Keratinocyte (primary cell): Measurements from ENCODE around the gene OSR1. TPM values are rescaled to one million over a fixed set of nuclear protein-coding genes. Genes with fewer than 3 reads are reported as not detected.

Experiments
- DNase-seq: peaks from one replicate; pipeline ENCODE4 v3.0.0-alpha.2; 2011; ENCODE audit warnings: low read depth, missing footprints, low spot score
- FAIRE-seq: peaks from 2 replicates; lab custom pipeline; 2011; peaks lifted over from hg19 to GRCh38; lab: Jason Lieb, UNC
- H2AFZ ChIP-seq: 2 replicates; pipeline ENCODE4 v1.6.0; 2012; ENCODE audit warnings: low read length, control low read depth, inconsistent platforms; ENCODE audit not compliant: control insufficient read depth
- H3K27ac ChIP-seq: 2 replicates; pipeline ENCODE4 v1.5.1; 2011; ENCODE audit warnings: low read length; ENCODE audit not compliant: control insufficient read depth, insufficient read depth
- H3K27me3 ChIP-seq: 3 replicates; pipeline ENCODE4 v1.6.0; 2011; ENCODE audit warnings: low read length; ENCODE audit not compliant: control insufficient read depth, insufficient read depth; ENCODE audit errors: extremely low read depth
- H3K36me3 ChIP-seq, 2 experiments: 2 replicates in 1 of 2; 3 replicates in 1 of 2; pipeline ENCODE4 v1.5.1; 2011; ENCODE audit warnings: low read length in 2 of 2, mild to moderate bottlenecking in 1 of 2; ENCODE audit not compliant: control insufficient read depth in 2 of 2, insufficient read depth in 2 of 2; ENCODE audit errors: extremely low read depth in 1 of 2
- H3K4me1 ChIP-seq: 3 replicates; pipeline ENCODE4 v1.5.1; 2011; ENCODE audit warnings: low read length; ENCODE audit not compliant: control insufficient read depth, insufficient read depth; ENCODE audit errors: extremely low read depth
- H3K4me2 ChIP-seq: 3 replicates; pipeline ENCODE4 v1.6.0; 2011; ENCODE audit warnings: low read depth, low read length; ENCODE audit not compliant: control insufficient read depth, insufficient read depth; ENCODE audit errors: extremely low read depth
- H3K4me3 ChIP-seq, 3 experiments: fragments of 200-600 bp in 1 of 3; sonication (generic) in 1 of 3; 2 replicates in 2 of 3; 3 replicates in 1 of 3; pipeline ENCODE4 v1.5.1; 2011 to 2016; ENCODE audit warnings: low read length in 3 of 3, mild to moderate bottlenecking in 3 of 3, control low read depth in 2 of 3, inconsistent platforms in 1 of 3, low read depth in 1 of 3, mixed read lengths in 1 of 3, mixed run types in 1 of 3, moderate library complexity in 1 of 3; ENCODE audit not compliant: control insufficient read depth in 2 of 3, insufficient read depth in 2 of 3; ENCODE audit errors: extremely low read depth in 1 of 3
- H3K79me2 ChIP-seq: 2 replicates; pipeline ENCODE4 v1.6.0; 2012; ENCODE audit warnings: low read length; ENCODE audit not compliant: control insufficient read depth, insufficient read depth
- H3K9ac ChIP-seq: 3 replicates; pipeline ENCODE4 v1.6.0; 2011; ENCODE audit warnings: low read length; ENCODE audit not compliant: control insufficient read depth, insufficient read depth; ENCODE audit errors: extremely low read depth
- H3K9me1 ChIP-seq: 3 replicates; pipeline ENCODE4 v1.6.0; 2011; ENCODE audit warnings: low read length; ENCODE audit not compliant: control insufficient read depth, insufficient read depth; ENCODE audit errors: extremely low read depth
- H3K9me3 ChIP-seq: 2 replicates; pipeline ENCODE4 v1.5.1; 2012; ENCODE audit warnings: low read depth, low read length; ENCODE audit not compliant: control insufficient read depth
- H4K20me1 ChIP-seq: 3 replicates; pipeline ENCODE4 v1.6.0; 2011; ENCODE audit warnings: low read length; ENCODE audit not compliant: control insufficient read depth, insufficient read depth; ENCODE audit errors: extremely low read depth
- EZH2 ChIP-seq: IDR thresholded peaks from one replicate; pipeline ENCODE4 v1.6.1; 2012; ENCODE audit warnings: inconsistent platforms, mild to moderate bottlenecking, low read length, moderate library complexity
- dilution Hi-C: fragments of 300-500 bp; cut with MboI; formaldehyde crosslinking; loops from one replicate; pipeline ENCODE4 v1.7.0; 2020; ENCODE audit warnings: low sequenced_read_pairs; ENCODE audit not compliant: extremely low pct_ligation_motif_present
- polyA plus RNA-seq, 5 experiments: library from polyadenylated mRNA; depleted of rRNA in 3 of 5; stranded (reverse) in 3 of 5; stranded (forward) in 1 of 5; unstranded in 1 of 5; fragments of >200 nt; gene quantifications; 1 replicate in 1 of 5; 2 replicates in 3 of 5; 3 replicates in 1 of 5; pipeline versions ENCODE4 v1.2.1 to v1.2.3, GENCODE V29; 2011 to 2012; ENCODE audit warnings: missing spikeins in 2 of 5, low read depth in 1 of 5, low replicate concordance in 1 of 5
- TF ChIP-seq, protein P1 (sequence below), 3 experiments: IDR thresholded peaks in 1 of 3; conservative IDR thresholded peaks in 1 of 3; optimal IDR thresholded peaks in 1 of 3; 2 replicates in 2 of 3; 3 replicates in 1 of 3; pipeline versions ENCODE3 to v1.5.1; 2011; ENCODE audit warnings: low read length in 3 of 3, mild to moderate bottlenecking in 3 of 3, moderate library complexity in 2 of 3, control low read depth in 1 of 3, inconsistent platforms in 1 of 3; ENCODE audit not compliant: insufficient read depth in 2 of 3; ENCODE audit errors: extremely low read depth in 1 of 3

The OSR1 gene
- polyA plus RNA-seq, 1 donor (not counting 4 experiments of a cell fraction or from before 2014, with no cell fraction given) = 0.09 TPM

DNA sequence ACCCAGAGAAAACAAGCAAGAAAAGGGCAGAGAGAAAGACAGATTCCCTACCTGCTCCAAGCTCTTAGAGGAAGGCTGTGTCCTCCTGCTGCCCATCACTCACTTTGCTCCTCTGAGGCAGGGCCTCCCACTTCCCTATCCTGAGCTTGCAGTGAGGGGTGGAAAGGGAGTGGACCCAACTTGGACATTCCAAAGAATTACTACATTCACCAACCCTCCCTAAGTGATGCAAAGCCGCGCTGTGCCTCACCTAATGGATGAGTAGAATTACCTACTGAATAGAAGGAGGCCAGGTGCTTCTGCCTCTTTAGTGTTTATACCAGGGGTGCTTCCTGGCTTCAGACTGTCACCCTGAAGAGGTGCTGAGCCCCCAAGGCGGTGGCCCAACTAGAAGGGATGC, 5.6 kb upstream of the OSR1 start:
- no peaks in the 10 kb centered on the region for H4K20me1 ChIP-seq
- dilution Hi-C loops = loop anchor here (25.0 kb wide), 1 partner anchor 498 kb away; no protein-coding TSS in a partner anchor
- FAIRE-seq = no peak

DNA sequence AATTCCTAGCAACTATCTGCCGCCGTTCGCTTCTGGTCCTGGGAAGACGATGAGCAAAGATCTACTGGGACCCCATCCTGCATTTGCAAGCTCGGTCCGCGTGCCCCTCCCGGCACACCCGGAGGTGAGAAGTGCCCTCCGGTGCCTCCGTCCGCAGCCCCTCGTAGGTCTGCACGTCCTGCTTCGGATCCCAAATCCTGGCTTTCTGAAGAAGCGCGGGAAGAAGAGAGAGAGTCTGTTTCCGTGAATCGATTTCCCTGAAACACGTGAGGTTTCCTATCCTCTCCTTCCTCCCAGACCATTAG, 5.0 kb upstream of the OSR1 start:
- H3K9me1 ChIP-seq = no peaks in the 10 kb centered on the region
- H3K4me2 ChIP-seq = peak overlapping the region; percentile 91
- H3K4me3 ChIP-seq = peak overlapping the region in 2 of 3 experiments; percentile 83 to 94
- H3K36me3 ChIP-seq = no peaks in the 10 kb centered on the region
- H3K79me2 ChIP-seq = no peaks in the 10 kb centered on the region
- no peak overlapping the region for H3K27ac ChIP-seq
- FAIRE-seq = no peak
- peaks cover 52% of the 10 kb centered on the region for H3K27me3 ChIP-seq
- dilution Hi-C loops = loop anchor here (25.0 kb wide), 1 partner anchor 499 kb away; no protein-coding TSS in a partner anchor
- peak overlapping the region; percentile 8 for H2AFZ ChIP-seq
- no peak for TF ChIP-seq EZH2
- TF ChIP-seq, protein P1, sequence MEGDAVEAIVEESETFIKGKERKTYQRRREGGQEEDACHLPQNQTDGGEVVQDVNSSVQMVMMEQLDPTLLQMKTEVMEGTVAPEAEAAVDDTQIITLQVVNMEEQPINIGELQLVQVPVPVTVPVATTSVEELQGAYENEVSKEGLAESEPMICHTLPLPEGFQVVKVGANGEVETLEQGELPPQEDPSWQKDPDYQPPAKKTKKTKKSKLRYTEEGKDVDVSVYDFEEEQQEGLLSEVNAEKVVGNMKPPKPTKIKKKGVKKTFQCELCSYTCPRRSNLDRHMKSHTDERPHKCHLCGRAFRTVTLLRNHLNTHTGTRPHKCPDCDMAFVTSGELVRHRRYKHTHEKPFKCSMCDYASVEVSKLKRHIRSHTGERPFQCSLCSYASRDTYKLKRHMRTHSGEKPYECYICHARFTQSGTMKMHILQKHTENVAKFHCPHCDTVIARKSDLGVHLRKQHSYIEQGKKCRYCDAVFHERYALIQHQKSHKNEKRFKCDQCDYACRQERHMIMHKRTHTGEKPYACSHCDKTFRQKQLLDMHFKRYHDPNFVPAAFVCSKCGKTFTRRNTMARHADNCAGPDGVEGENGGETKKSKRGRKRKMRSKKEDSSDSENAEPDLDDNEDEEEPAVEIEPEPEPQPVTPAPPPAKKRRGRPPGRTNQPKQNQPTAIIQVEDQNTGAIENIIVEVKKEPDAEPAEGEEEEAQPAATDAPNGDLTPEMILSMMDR (optimal IDR thresholded peaks at IDR 0.05 in 1 of 3, IDR thresholded peaks at IDR 0.05 in 1 of 3, conservative IDR thresholded peaks at IDR 0.05 in 1 of 3; ENCODE audit: extremely low read depth in 1 of 3, insufficient read depth in 2 of 3, low read length in 3 of 3) = no peak
- H3K9me3 ChIP-seq = no peaks in the 10 kb centered on the region
- DNase-seq = no peak
- peaks cover 4% of the 10 kb centered on the region for H3K4me1 ChIP-seq
- no peak overlapping the region for H3K9ac ChIP-seq
- no peaks in the 10 kb centered on the region for H4K20me1 ChIP-seq

More for the DNA sequence above, 5.6 kb upstream of the OSR1 start:
- Histone ChIP-seq H3K9me3 (no peaks in the 10 kb centered on the region), H3K9me1 (no peaks in the 10 kb centered on the region), H3K4me2 (no peak overlapping the region), H3K79me2 (no peaks in the 10 kb centered on the region), H3K4me3 (no peak overlapping the region), H3K4me1 (peaks cover 4% of the 10 kb centered on the region), H3K27ac (no peak overlapping the region), H3K9ac (no peak overlapping the region), H3K36me3 (no peaks in the 10 kb centered on the region), H3K27me3 (peaks cover 48% of the 10 kb centered on the region), H2AFZ (no peak overlapping the region)
- DNase-seq = no peak
- TF ChIP-seq EZH2 = no peak
- TF ChIP-seq, protein P1 (optimal IDR thresholded peaks at IDR 0.05 in 1 of 3, IDR thresholded peaks at IDR 0.05 in 1 of 3, conservative IDR thresholded peaks at IDR 0.05 in 1 of 3; ENCODE audit: extremely low read depth in 1 of 3, insufficient read depth in 2 of 3, low read length in 3 of 3) = no peak
